BLaER1 (cell line): ENCODE results near the gene OTOS.

Experiments used
- H3K27ac ChIP-seq: shearing (Covaris generic); formaldehyde crosslinking; 2 replicates; pipeline ENCODE4 v1.8.1; 2022
- H3K27me3 ChIP-seq: shearing (Covaris generic); formaldehyde crosslinking; 2 replicates; pipeline ENCODE4 v1.8.1; 2022
- H3K36me3 ChIP-seq: shearing (Covaris generic); formaldehyde crosslinking; 2 replicates; pipeline ENCODE4 v1.8.1; 2022
- H3K4me1 ChIP-seq: shearing (Covaris generic); formaldehyde crosslinking; 2 replicates; pipeline ENCODE4 v1.8.1; 2022
- H3K4me2 ChIP-seq: shearing (Covaris generic); formaldehyde crosslinking; 2 replicates; pipeline ENCODE4 v1.8.1; 2022
- H3K4me3 ChIP-seq: shearing (Covaris generic); formaldehyde crosslinking; 2 replicates; pipeline ENCODE4 v1.8.1; 2022
- H3K9ac ChIP-seq: shearing (Covaris generic); formaldehyde crosslinking; 2 replicates; pipeline ENCODE4 v1.8.1; 2022
- H3K9me3 ChIP-seq: shearing (Covaris generic); formaldehyde crosslinking; 2 replicates; pipeline ENCODE4 v1.8.1; 2022
- H4K20me1 ChIP-seq: shearing (Covaris generic); formaldehyde crosslinking; 2 replicates; pipeline ENCODE4 v1.8.1; 2022
- Cebpa-rat ChIP-seq: shearing (Covaris generic); IDR thresholded peaks from 2 replicates; pipeline ENCODE4 v1.8.1; 2022

Gene OTOS

DNA sequence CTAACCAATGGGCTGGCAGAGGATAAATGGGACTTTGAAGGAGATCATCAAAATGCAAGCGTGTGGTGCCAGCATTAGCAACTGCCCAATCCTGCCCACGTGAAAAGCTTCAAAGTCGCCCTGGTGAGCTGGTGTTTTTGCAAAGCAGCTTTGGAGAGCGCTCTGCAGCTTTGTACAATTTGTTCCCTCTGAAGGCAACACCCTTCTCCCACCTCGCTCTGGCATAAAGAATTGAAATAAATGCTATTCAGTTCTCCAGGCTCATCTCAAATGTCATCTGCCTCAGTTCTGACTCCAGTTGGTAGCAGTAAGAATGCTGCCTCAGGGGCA is 7.8 kb downstream of the OTOS start:
- Histone ChIP-seq H3K4me1 (peaks cover 21% of the 10 kb centered on the region), H3K27ac (no peak overlapping the region), H4K20me1 (peaks cover 45% of the 10 kb centered on the region), H3K4me3 (no peak overlapping the region), H3K27me3 (no peaks in the 10 kb centered on the region; the same call in 1 of the 2 replicates), H3K36me3 (peaks cover 70% of the 10 kb centered on the region), H3K4me2 (no peak overlapping the region), H3K9me3 (no peaks in the 10 kb centered on the region), H3K9ac (no peak overlapping the region)
- TF ChIP-seq Cebpa-rat: no peak

DNA sequence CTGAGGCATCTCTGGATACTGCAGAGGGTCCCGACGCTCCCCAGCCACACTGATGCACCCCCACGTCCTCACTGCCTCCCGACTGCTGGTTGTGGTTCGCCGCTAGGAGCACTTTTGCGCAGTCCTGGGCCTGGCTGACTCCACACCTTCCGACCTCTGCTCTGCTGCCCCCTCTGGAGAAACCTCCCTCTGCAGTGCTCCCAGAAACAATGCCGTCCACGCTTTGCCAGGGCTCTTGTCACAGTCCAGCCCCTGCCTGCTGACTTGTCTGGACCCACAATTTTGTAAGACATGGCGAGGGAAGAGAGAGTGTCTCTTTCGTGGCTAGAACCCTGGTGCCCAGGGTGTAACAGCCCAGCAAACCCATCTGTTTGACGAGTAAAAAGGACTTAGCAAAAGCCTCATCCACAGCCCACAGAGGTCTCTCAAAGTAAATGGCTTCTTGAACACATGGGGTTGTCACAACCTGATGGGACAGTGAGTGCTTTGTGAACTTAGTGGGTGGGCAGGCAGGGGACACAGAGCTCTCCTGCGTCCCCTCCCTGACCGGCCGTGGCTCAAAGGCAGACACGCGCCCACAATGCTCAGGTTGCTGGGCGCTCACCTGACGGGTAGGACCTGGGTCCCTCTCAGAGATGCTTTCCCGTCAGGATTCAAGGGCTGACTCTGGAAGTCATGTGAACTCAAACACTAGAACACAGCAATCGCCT is 8.4 kb downstream of the OTOS start:
- H3K36me3 ChIP-seq: peaks cover 75% of the 10 kb centered on the region
- no peak overlapping the region for H3K4me3 ChIP-seq
- no peak overlapping the region for H3K27ac ChIP-seq
- H3K27me3 ChIP-seq: no peaks in the 10 kb centered on the region; the same call in 1 of the 2 replicates
- no peak for TF ChIP-seq Cebpa-rat
- H3K9me3 ChIP-seq: no peaks in the 10 kb centered on the region
- no peak overlapping the region for H3K4me2 ChIP-seq
- H3K9ac ChIP-seq: no peak overlapping the region
- H3K4me1 ChIP-seq: peaks cover 21% of the 10 kb centered on the region
- peaks cover 45% of the 10 kb centered on the region for H4K20me1 ChIP-seq

DNA sequence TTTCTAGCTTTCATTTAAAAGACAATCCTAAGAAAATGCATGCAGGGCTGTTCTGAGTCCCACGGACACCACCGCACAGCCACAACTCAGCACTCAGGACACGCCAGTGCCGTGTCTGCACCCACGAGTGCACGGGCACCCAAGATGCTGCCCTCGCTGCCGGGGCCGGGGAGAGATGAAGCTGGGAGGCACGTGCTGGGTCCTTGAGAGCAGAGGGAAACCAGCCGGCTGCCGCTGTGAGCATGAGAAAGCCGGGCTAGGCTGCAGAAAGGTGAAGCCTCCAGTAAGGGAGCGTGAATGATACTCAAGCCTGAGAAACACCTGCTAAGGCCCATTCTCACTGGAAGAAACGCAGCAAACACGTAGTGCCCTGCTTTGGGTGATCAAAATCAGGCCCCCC is 9.2 kb downstream of the OTOS start:
- no peak overlapping the region for H3K4me3 ChIP-seq
- no peak overlapping the region for H3K4me2 ChIP-seq
- H3K9ac ChIP-seq: no peak overlapping the region
- peaks cover 14% of the 10 kb centered on the region for H3K4me1 ChIP-seq
- no peak for TF ChIP-seq Cebpa-rat
- no peaks in the 10 kb centered on the region for H3K9me3 ChIP-seq
- H3K27me3 ChIP-seq: no peaks in the 10 kb centered on the region
- no peak overlapping the region for H3K27ac ChIP-seq
- H4K20me1 ChIP-seq: peaks cover 45% of the 10 kb centered on the region
- peaks cover 82% of the 10 kb centered on the region for H3K36me3 ChIP-seq

DNA sequence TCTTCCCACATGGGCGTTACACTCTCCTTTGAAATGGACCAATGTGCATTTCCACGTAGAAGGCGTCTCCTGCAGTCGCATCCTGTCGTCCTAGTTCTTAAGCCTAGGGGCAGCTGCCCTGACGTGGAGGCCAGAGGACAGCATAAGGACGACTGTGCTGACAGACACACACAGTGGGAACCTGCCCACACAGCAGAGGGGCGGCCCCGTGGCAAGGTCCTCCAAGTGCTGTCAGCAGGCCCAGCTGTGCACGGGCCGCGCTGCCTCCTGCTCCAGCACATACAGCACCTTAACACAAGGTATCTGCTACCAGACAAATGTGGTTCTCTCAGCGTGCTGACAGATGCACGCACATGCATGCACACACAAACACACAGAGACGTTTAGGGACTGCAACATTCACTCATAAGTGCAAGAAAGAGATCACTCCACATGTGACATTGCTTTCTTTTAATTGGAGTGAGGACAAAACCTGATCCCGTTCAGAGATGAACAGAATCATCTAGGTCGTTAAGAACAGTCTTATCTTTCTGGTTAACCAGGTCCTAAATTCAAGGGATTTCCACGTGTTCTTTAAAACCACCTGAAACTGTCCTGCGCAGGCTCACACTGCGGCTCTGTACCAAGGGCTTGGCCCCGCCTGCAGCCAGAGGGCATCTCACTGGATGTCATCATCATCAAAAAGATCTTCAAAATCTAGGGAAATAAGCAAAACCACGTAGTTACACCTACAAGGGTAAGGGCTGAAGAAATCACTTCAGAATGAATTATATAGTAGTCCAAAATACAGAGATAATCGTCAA is 9.9 kb downstream of the OTOS start:
- H3K36me3 ChIP-seq: peaks cover 89% of the 10 kb centered on the region

DNA sequence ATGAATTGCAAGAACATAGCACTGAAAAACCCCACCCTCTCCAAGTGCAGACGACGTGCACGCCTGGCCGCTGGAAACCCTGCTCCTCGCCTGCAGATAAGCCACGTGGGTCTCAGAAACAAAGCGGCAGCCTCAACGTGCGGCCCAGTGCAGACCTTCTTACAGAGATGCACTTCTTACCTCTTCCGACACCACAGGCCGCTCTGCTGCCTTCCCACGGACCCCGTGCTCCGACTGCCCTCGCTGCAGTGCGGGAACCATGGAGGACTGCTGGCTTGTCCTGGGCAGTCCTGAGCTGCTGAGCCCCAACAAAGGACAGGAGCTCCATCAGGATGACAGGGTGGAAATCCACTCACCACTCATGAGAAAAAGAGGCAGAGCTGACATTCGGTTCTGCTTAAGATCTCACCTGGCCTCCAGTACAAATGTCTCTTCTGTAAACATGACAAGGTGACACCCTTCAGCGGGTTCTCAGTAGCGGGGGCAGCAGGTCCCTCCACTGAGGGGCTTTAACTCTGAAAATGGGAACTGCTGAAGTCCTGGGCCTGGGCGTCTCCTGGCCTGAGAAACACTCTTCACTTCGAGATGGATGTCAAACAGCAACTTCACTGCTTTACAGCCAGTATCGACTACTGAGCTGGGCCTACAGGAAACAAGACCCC is 10.6 kb downstream of the OTOS start:
- Histone ChIP-seq H3K4me1 (peaks cover 6% of the 10 kb centered on the region), H3K9ac (no peak overlapping the region), H3K4me3 (no peak overlapping the region), H3K36me3 (peaks cover 92% of the 10 kb centered on the region), H3K27ac (no peak overlapping the region), H3K27me3 (no peaks in the 10 kb centered on the region), H3K9me3 (no peaks in the 10 kb centered on the region), H4K20me1 (peaks cover 36% of the 10 kb centered on the region), H3K4me2 (no peak overlapping the region)
- no peak for TF ChIP-seq Cebpa-rat

More for the DNA sequence above, 9.9 kb downstream of the OTOS start:
- H3K27me3 ChIP-seq: no peaks in the 10 kb centered on the region
- H3K9me3 ChIP-seq: no peaks in the 10 kb centered on the region
- H3K4me3 ChIP-seq: no peak overlapping the region
- H3K4me2 ChIP-seq: no peak overlapping the region
- H3K4me1 ChIP-seq: peaks cover 13% of the 10 kb centered on the region
- TF ChIP-seq Cebpa-rat: no peak
- peaks cover 43% of the 10 kb centered on the region for H4K20me1 ChIP-seq
- H3K27ac ChIP-seq: no peak overlapping the region
- no peak overlapping the region for H3K9ac ChIP-seq

DNA sequence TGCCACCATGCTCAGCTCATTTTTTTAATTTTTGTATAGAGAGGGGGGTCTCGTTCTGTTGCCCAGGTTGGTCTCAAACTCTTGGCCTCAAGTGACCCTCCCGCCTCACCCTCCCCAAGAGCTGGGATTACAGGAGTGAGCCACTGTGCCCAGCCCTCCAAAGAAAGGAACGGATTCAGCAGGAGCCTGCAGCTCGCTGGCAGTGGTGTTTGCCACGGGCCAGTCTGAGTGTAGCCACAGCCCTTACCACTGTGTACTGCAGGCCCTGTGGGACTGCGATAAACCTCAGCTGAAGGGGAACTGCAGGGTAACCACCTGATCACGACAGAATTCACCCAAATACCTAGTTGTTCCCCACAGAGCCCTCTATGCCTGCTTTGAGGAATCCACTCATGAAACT is 11.1 kb downstream of the OTOS start:
- H3K4me1 ChIP-seq: peaks cover under 1% of the 10 kb centered on the region; the same call in 1 of the 2 replicates
- H3K4me2 ChIP-seq: no peak overlapping the region
- no peak overlapping the region for H3K4me3 ChIP-seq
- peaks cover 30% of the 10 kb centered on the region for H4K20me1 ChIP-seq
- H3K9me3 ChIP-seq: no peaks in the 10 kb centered on the region
- no peak overlapping the region for H3K27ac ChIP-seq
- no peaks in the 10 kb centered on the region for H3K27me3 ChIP-seq
- H3K9ac ChIP-seq: no peak overlapping the region
- no peak for TF ChIP-seq Cebpa-rat
- H3K36me3 ChIP-seq: peaks cover 92% of the 10 kb centered on the region

DNA sequence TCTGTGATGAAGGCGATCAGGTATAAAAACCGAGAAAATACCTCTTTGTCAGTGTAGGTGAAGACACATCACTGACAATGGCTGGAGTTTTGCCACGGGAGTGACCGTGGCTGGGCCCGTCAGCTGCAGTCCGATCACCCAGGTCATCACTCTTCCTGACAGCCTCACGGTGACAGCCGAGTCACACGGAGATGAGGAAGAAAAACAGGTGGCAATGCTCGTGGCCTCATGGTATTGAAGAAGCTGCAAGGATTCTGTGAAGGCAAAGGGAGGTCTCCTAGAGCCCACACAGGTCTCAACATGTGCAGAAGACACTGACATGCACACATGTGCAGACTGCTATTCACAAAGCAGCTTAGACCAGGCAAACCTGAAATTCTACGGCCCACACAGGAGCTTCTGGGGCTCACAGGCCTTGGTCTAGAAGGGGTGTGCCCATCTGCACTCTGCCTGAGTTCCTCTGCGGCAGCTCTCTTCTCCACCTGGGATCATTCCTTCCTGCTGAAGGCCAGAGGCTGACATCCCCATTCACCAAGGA is 11.8 kb downstream of the OTOS start:
- no peak for TF ChIP-seq Cebpa-rat
- Histone ChIP-seq H3K4me3 (no peak overlapping the region), H3K9me3 (no peaks in the 10 kb centered on the region), H4K20me1 (peaks cover 24% of the 10 kb centered on the region), H3K9ac (no peak overlapping the region), H3K27me3 (no peaks in the 10 kb centered on the region), H3K36me3 (peaks cover 86% of the 10 kb centered on the region), H3K27ac (no peak overlapping the region), H3K4me2 (no peak overlapping the region), H3K4me1 (no peaks in the 10 kb centered on the region)

DNA sequence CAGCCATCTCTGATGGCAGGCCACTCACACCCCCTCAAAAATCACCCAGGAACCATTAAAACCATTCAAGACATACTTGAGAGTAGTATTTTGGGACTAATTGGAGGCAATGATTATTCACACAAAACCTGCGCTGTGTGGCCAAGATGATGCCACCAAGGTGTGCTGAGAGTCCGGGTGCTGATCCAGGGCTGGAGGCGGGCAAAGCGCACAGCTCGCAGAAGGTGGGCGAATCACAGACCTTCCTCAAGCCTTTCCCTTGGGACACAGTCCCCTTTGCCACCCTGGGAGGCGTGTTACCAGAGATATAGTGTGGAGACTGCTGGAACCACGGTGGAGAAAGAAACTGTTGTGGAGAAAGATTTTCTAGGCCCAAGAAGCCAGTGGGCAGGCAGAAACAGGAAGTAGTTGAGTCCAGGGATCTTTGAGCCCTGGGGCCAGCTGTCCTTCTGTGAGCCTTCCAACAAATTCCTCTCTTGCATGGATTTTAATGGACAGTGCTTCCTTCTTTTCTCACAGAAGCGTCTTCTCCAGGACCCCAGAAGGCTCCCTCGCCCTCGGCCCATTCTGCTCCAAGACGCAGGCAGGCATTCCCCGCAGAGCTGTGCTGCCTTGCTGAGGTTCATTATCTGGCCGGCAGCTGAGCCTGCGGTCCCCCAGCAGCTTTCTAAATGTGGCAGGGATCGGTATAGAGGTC is 12.4 kb downstream of the OTOS start:
- peaks cover 80% of the 10 kb centered on the region for H3K36me3 ChIP-seq
- H3K4me2 ChIP-seq: no peak overlapping the region
- H3K9me3 ChIP-seq: no peaks in the 10 kb centered on the region
- no peaks in the 10 kb centered on the region for H3K4me1 ChIP-seq
- H3K27ac ChIP-seq: no peak overlapping the region
- no peak overlapping the region for H3K9ac ChIP-seq
- no peaks in the 10 kb centered on the region for H3K27me3 ChIP-seq
- no peak for TF ChIP-seq Cebpa-rat
- H3K4me3 ChIP-seq: no peak overlapping the region
- H4K20me1 ChIP-seq: peaks cover 20% of the 10 kb centered on the region

DNA sequence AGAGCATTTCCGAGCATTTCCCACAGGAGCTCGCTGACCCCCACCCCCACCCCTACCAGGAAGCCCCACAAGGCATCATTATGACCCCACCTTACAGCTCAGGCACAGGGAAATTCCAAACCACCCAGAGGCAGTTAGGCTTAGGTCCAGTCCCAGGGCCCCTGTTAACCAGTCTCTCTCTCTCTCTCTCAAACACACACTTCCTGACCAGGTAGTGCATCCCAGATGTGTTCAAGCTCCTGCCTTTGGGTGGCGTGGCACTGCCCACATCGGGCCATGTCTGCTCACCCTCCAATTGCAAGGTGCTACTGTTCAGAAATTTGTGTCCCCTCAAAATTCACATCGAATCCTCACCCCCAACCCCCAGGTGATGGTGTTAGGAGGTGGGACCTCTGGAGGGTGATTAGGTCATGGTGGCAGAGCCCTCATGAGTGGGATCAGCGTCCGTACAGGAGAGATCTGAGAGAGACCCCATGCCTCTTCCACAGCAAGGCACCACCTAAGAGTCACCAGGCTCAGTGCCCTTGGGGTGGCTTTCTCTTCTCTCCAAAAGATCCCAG is 13.2 kb downstream of the OTOS start:
- Histone ChIP-seq H3K27me3 (no peaks in the 10 kb centered on the region), H3K9ac (no peak overlapping the region), H3K4me3 (no peak overlapping the region), H4K20me1 (peaks cover 20% of the 10 kb centered on the region), H3K27ac (no peak overlapping the region), H3K36me3 (peaks cover 72% of the 10 kb centered on the region), H3K4me2 (no peak overlapping the region), H3K4me1 (no peaks in the 10 kb centered on the region), H3K9me3 (no peaks in the 10 kb centered on the region)
- no peak for TF ChIP-seq Cebpa-rat
